Erythroblast (primary cell): Measurements from ENCODE around the gene FGF12.

Source experiments
- GATA1 ChIP-seq: IDR thresholded peaks from 2 replicates; pipeline ENCODE4 v1.6.1; 2011; ENCODE audit warnings: low read depth, mild to moderate bottlenecking, control low read depth, low read length, moderate library complexity
- POLR2A ChIP-seq: IDR thresholded peaks from 2 replicates; pipeline ENCODE4 v1.6.1; 2011; ENCODE audit warnings: mild to moderate bottlenecking, low read length

GRCh38 chr3:192611411-192611810 is 115.9 kb downstream of the FGF12 start:
- TF ChIP-seq POLR2A (no peak), GATA1 (no peak)
